ENCODE results near the gene RPS2. TPM values are rescaled to one million over a fixed set of nuclear protein-coding genes. Genes with fewer than 3 reads are reported as not detected.

RPS2 gene
- total RNA-seq, 1 experiment from 2014 or later: 3,874 TPM

DNA sequence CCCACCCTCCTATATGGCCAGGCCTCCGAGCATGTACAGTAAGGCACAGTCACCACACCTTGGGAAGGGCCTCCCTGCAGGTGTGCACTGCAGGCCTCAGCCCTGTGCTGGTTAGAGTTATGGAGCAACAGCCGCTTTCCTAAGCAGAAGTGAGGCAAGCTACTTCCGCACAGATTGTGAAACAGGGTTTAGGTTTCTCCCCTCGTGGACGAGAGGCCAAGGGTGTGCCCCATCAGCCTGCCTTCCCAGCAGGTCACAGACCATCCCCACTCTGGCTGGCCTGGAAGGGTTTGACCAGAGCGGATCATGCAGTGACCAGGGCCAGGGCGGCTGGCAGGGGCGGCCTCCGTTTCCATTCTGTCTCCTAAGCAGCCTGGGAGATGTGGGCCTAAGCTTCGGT is 26.3 kb downstream of the RPS2 start:
- no peak overlapping the region for H2BK5ac ChIP-seq (ENCODE audit: insufficient read length, low read length)
- H3K9me3 Mint-ChIP-seq: no peaks in the 10 kb centered on the region
- peaks cover 7% of the 10 kb centered on the region for H3K23me2 ChIP-seq (ENCODE audit: insufficient read length, low read depth, low read length, poor library complexity, severe bottlenecking)
- no peak overlapping the region for H3K4me2 ChIP-seq (ENCODE audit: insufficient read depth, insufficient read length, low read length)
- H4K5ac ChIP-seq (ENCODE audit: insufficient read length, low read depth, low read length): no peak overlapping the region
- no peak overlapping the region for H3K9ac ChIP-seq (ENCODE audit: extremely low read depth, insufficient read length, low read length)
- no peaks in the 10 kb centered on the region for H3K79me2 ChIP-seq (ENCODE audit: insufficient read depth, low read length)
- H3K18ac ChIP-seq (ENCODE audit: insufficient read length, low read depth, low read length): no peak overlapping the region
- no peak overlapping the region for H3K56ac ChIP-seq (ENCODE audit: insufficient read length, low read depth, low read length)
- H3K36me3 Mint-ChIP-seq (ENCODE audit: insufficient read depth in 1 of 3, low read depth in 3 of 3): peaks cover 10 to 28% (median 17%) of the 10 kb centered on the region in 3 experiments; a peak in 6 of 7 replicates
- TF ChIP-seq, protein P1, sequence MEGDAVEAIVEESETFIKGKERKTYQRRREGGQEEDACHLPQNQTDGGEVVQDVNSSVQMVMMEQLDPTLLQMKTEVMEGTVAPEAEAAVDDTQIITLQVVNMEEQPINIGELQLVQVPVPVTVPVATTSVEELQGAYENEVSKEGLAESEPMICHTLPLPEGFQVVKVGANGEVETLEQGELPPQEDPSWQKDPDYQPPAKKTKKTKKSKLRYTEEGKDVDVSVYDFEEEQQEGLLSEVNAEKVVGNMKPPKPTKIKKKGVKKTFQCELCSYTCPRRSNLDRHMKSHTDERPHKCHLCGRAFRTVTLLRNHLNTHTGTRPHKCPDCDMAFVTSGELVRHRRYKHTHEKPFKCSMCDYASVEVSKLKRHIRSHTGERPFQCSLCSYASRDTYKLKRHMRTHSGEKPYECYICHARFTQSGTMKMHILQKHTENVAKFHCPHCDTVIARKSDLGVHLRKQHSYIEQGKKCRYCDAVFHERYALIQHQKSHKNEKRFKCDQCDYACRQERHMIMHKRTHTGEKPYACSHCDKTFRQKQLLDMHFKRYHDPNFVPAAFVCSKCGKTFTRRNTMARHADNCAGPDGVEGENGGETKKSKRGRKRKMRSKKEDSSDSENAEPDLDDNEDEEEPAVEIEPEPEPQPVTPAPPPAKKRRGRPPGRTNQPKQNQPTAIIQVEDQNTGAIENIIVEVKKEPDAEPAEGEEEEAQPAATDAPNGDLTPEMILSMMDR (conservative IDR thresholded peaks at IDR 0.05): no peak
- no peaks in the 10 kb centered on the region for H3K9me3 ChIP-seq (ENCODE audit: control insufficient read depth, low read depth, low read length)
- no peak overlapping the region for H4K8ac ChIP-seq (replicated peaks; ENCODE audit: insufficient read length, low read depth, low read length)
- H3K27ac Mint-ChIP-seq: no peak overlapping the region
- H2AK5ac ChIP-seq (ENCODE audit: insufficient read length, low read length): no peak overlapping the region
- H2BK12ac ChIP-seq (ENCODE audit: insufficient read length, low read depth, low read length): no peak overlapping the region
- no peak overlapping the region for H3K23ac ChIP-seq (ENCODE audit: insufficient read length, low read depth, low read length)
- no peak overlapping the region for H3K14ac ChIP-seq (ENCODE audit: insufficient read depth, low read length)
- H4K91ac ChIP-seq (ENCODE audit: insufficient read length, low read depth, low read length): no peak overlapping the region
- no peaks in the 10 kb centered on the region for H3K27me3 ChIP-seq (ENCODE audit: insufficient read depth, low read length)
- H3K4me1 ChIP-seq (ENCODE audit: insufficient read depth, low read length): 0 out of 2 replicates have a peak, but pooled peaks cover 2% of the 10 kb centered on the region
- H4K20me1 ChIP-seq (ENCODE audit: control insufficient read depth, insufficient read depth, insufficient read length): no peaks in the 10 kb centered on the region
- peaks cover 2% of the 10 kb centered on the region; the same call in 1 of the 2 replicates for H3K27me3 Mint-ChIP-seq (ENCODE audit: low read depth)
- no peak overlapping the region for H3K4ac ChIP-seq (ENCODE audit: low read depth, low read length)
- H3K4me1 Mint-ChIP-seq: peaks cover 5 to 8% of the 10 kb centered on the region in 2 experiments; a peak in 3 of 4 replicates
- no peak overlapping the region for H2BK15ac ChIP-seq (ENCODE audit: low read depth, low read length)
- DNase-seq: no peak
- no CpG with 5 or more reads among the region's 10 CpGs for WGBS (ENCODE audit: extremely low coverage, insufficient read length, low lambda C conversion rate)
- no peak overlapping the region for H2AFZ ChIP-seq (ENCODE audit: low read length)
- no peak overlapping the region for H2BK120ac ChIP-seq (ENCODE audit: low read depth, low read length, poor library complexity, severe bottlenecking)
- H2BK20ac ChIP-seq (ENCODE audit: low read depth, low read length, poor library complexity, severe bottlenecking): no peak overlapping the region
- no peaks in the 10 kb centered on the region for H3K79me1 ChIP-seq (ENCODE audit: insufficient read depth, low read depth, low read length, poor library complexity, severe bottlenecking)
- H3K27ac ChIP-seq (ENCODE audit: insufficient read length, low read depth, low read length): no peak overlapping the region
- no peak overlapping the region for H3T11ph ChIP-seq (ENCODE audit: low read length)
- no peak overlapping the region for H3K4me3 Mint-ChIP-seq

Measured in H9 (cell line).